ENCODE results near the gene SEC22C.

SEC22C gene

GRCh38 chr3:42533161-42533897 is 48.4 kb downstream of the SEC22C start:
- no peak for DNase-seq

DNA sequence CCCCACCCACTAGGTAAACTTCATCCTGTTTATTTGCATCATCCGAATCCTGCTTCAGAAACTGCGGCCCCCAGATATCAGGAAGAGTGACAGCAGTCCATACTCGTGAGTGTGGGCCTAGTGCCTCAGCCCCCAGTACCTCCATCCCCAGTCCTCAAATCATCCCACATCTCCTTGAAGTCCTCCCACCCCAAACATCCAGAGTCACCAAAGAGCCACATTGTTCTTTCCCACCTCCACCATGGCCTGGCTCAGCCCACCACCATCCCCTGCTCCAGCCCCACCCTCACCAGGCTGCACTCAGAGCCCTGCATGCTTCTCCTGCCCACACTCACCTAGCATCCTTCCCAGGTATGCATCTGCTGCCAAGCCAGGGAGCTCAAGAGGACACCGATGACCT is 49.5 kb downstream of the SEC22C start:
- DNase-seq, result no peak

- DNase-seq, result no peak
Observed at GRCh38 chr3:42531470-42531869, 50.3 kb downstream of the SEC22C start.

GRCh38 chr3:42530073-42530472 is 51.7 kb downstream of the SEC22C start:
- no peak for DNase-seq

GRCh38 chr3:42529468-42529867 is 52.3 kb downstream of the SEC22C start:
- peak; percentile 23 to 48 for DNase-seq

DNA sequence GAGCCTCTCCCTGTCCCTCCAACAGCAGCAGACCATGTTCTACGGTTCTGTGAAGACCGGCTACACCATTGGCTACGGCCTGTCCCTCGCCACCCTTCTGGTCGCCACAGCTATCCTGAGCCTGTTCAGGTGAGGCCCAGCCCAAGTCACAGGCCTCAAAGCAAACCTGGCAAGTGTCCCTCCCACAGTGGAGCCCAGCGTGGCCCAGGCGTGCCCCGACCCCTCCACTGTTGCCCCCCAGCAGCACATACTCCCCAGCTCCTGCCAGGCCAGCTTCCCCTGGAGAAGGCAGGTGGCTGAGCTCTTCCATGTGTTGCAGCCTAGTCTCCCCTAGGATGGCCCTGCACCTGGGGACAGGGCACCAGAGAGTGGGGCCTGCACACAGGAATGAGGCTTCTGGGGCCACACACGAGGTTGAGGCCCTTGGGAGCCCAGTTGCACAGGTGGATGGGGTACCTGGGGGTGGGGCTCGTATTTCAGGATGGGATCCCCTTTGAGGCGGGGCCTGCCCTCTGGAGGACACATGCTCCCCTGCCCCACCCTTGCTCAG is 54.3 kb downstream of the SEC22C start:
- no peak for DNase-seq

DNA sequence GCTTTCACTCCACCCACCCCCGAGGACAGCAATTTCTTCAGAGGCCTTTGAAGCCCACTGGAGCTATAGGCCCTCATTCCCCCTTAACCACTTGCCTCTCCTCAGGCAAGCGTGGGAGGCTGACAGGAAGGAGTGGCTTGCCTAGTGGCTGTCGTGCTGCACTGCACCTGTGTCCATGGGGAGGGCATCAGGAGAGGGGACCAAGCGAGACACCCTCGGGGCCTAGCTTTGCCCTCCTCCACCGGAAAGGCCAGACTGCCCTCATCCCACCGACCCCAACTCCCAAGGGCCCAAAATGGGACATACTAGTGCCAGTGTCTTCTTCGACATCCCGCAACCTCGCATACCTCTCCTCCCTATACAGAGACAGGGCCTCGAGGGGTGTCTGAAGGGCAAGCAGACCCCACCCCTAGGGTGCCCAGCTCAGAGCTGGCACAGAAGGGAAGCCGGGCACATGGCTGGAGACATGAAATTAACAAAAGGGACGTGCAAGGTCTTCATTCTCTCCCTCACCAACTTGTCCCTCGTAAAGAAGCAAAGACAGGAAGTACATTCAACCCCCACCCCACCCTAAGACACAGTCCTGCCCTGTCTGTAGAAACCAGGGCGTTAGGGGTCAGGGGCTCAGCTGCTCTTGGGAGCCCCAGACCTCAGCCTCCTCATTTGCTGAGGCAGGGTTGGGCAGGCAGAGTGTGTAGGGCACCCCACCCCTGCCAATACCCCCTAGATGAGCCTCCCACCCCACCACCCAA is 55.0 kb downstream of the SEC22C start:
- peak; percentile 19 to 47 for DNase-seq

- DNase-seq, result no peak
Observed at GRCh38 chr3:42525736-42526345, 55.9 kb downstream of the SEC22C start.

- DNase-seq, result no peak
Observed at GRCh38 chr3:42525212-42525611, 56.6 kb downstream of the SEC22C start.

DNA sequence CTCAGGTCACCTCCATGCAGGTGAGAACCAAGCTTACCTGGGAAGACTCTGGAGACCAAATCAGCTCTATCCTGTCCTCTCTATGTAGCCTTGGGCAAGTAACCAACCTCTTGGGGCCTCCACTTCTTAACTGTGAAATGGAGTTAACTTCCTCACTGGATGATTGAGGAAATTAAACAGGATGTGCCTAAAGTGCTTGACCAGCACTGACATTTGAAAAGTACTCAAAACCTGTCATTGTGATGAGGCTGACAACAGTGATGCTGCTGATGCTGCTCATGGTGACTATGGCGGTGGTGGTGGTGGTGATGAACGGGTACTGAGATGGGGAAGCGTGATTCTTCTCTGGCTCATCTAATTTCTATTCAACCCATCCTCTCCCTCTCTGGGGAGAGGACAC is 57.0 kb downstream of the SEC22C start:
- DNase-seq, result no peak

- no peak for DNase-seq
Observed at GRCh38 chr3:42520906-42521305, 60.9 kb downstream of the SEC22C start.

- DNase-seq, result no peak
Observed at GRCh38 chr3:42520336-42520735, 61.4 kb downstream of the SEC22C start.

- DNase-seq, result no peak
Observed at GRCh38 chr3:42519568-42519962, 62.2 kb downstream of the SEC22C start.

- DNase-seq, result peak; percentile 46 to 66
Observed at GRCh38 chr3:42518800-42519567, 62.8 kb downstream of the SEC22C start.

GRCh38 chr3:42517117-42517516 is 64.7 kb downstream of the SEC22C start:
- DNase-seq, result no peak

GRCh38 chr3:42516443-42516842 is 65.3 kb downstream of the SEC22C start:
- DNase-seq, result no peak

- no peak for DNase-seq
Observed at GRCh38 chr3:42515976-42516375, 65.8 kb downstream of the SEC22C start.

GRCh38 chr3:42515391-42515916 is 66.3 kb downstream of the SEC22C start:
- DNase-seq, result no peak

DNA sequence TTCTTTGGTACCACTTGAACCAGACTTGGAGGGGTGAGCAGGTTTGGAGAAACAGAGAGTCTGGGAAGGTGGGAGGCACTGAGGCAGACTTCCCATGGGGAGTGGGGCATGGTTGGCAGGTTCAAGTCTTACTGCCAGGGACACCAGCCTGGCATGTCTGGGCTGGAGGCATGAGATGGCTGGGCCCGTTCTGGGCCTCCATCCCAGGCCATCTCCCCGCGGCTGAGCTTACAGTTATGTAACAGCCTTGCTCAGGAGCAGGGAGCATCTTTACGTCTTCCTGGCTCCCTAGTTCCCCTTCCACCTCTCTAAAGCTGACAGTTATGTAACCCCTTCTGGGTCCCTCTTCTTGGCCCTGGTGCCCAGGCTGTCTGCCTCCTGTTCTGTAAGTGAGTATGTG is 66.9 kb downstream of the SEC22C start:
- DNase-seq, result no peak

DNA sequence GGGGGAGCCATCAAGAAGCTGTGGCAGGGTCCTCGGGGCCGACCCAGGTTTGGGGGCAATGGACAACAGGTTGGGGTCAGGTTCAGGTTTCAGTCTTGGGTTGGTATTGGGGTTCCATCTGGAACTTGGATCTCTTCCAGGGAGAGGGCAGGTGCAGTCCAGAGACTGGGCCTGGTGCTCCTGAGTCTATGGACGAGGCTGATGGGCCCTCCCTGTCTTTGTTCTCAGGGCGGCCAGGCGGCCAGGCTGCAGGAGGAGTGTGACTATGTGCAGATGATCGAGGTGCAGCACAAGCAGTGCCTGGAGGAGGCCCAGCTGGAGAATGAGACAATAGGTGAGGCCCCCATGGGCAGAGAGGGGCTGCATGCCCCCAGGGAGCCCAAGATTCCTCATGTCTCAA is 68.2 kb downstream of the SEC22C start:
- DNase-seq, result no peak

GRCh38 chr3:42513121-42513520 is 68.6 kb downstream of the SEC22C start:
- no peak for DNase-seq

GRCh38 chr3:42511736-42512135 is 70.0 kb downstream of the SEC22C start:
- DNase-seq, result no peak

GRCh38 chr3:42511201-42511600 is 70.6 kb downstream of the SEC22C start:
- no peak for DNase-seq

Data from CD4-positive, alpha-beta T cell treated with Interleukin-4 for 1 hour (primary cell).